Activated CD8-positive, alpha-beta memory T cell treated with anti-CD3 and anti-CD28 coated beads, Interleukin-2, amount 10 ng/mL, durations not matched to agents 7 days and 5 days (primary cell): ENCODE results near the gene GORASP2. TPM values are rescaled to one million over a fixed set of nuclear protein-coding genes. Genes with fewer than 3 reads are reported as not detected.

ENCODE experiments used
- ATAC-seq: fragments of 150-1000 bp; cut with Tn5 transposase; one replicate; pipeline ENCODE4 v1.10.0; 2021; ENCODE audit warnings: moderate library complexity
- CTCF ChIA-PET: fragments of 350-600 bp; sonication (Branson Sonifier 250); formaldehyde crosslinking; loops from one replicate; lab custom pipeline; 2021; ENCODE audit warnings: antibody characterized with exemption; lab: Charles Lee
- DNase-seq: peaks from one replicate; pipeline ENCODE4 v3.0.0-alpha.2; 2020
- H3K27ac Mint-ChIP-seq: one replicate; pipeline ENCODE4 v1.8.0; 2021; ENCODE audit warnings: mild to moderate bottlenecking, mixed read lengths
- H3K27me3 Mint-ChIP-seq: one replicate; pipeline ENCODE4 v1.8.0; 2021; ENCODE audit warnings: mixed read lengths
- H3K36me3 Mint-ChIP-seq: one replicate; pipeline ENCODE4 v1.8.0; 2021; ENCODE audit warnings: mild to moderate bottlenecking, mixed read lengths
- H3K4me1 Mint-ChIP-seq: one replicate; pipeline ENCODE4 v1.8.0; 2021; ENCODE audit warnings: mixed read lengths
- H3K4me3 Mint-ChIP-seq: one replicate; pipeline ENCODE4 v1.8.0; 2021; ENCODE audit warnings: mild to moderate bottlenecking, moderate library complexity, mixed read lengths
- H3K9me3 Mint-ChIP-seq: one replicate; pipeline ENCODE4 v1.8.0; 2022; ENCODE audit warnings: low read depth, mixed read lengths
- total RNA-seq, 2 experiments: library from RNA; stranded (reverse); gene quantifications; one replicate each; pipeline ENCODE4 v1.2.3, GENCODE V29; 2021

Gene GORASP2
- total RNA-seq, 2 experiments from 2014 or later, result 45.3 to 64.4 TPM

DNA sequence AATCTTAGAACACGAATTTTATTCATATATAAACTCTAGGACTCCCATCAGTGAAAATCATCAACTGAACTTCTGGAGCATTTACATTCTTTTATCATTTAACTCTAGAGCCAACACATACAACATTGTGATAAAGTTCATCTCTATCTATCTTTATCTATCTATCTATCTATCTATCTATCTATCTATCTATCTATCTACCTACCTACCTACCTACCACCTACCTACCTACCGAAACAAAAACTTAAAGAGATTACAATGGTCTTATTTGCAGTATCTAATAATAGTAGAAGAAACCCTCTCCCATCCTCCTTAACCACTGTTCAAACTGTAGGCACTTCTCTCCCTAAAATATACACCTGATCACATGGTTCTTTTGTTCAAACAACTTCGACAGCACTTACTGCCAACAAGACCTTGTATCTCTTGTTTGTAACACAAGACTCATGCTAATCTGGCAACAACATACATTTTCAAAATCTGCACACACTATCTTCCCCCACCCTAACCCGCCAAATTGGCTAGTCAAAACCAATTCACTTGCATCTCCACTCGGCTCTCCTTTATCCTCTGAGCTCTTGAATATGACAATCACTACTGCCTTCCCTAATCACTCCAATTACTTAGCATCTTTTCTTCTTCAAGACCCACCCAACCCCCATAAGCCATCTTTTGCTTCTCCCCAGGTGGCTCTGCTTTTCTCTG lies 69.0 kb downstream of the GORASP2 start:
- H3K4me1 Mint-ChIP-seq, result no peaks in the 10 kb centered on the region
- no peak overlapping the region for H3K4me3 Mint-ChIP-seq
- H3K9me3 Mint-ChIP-seq, result no peaks in the 10 kb centered on the region
- DNase-seq (no peak), ATAC-seq (no peak)
- H3K27ac Mint-ChIP-seq, result no peak overlapping the region
- CTCF ChIA-PET, result interaction anchor here (1.0 kb wide), 1 partner anchor 11 kb away, joined by 3 read pairs; no protein-coding TSS in a partner anchor
- peaks cover 40% of the 10 kb centered on the region for H3K36me3 Mint-ChIP-seq
- H3K27me3 Mint-ChIP-seq, result no peaks in the 10 kb centered on the region

GRCh38 chr2:170999654-171000053 lies 70.6 kb downstream of the GORASP2 start:
- CTCF ChIA-PET, result no interaction called here
- H3K4me1 Mint-ChIP-seq, result no peaks in the 10 kb centered on the region
- H3K27ac Mint-ChIP-seq, result no peak overlapping the region
- peaks cover 43% of the 10 kb centered on the region for H3K36me3 Mint-ChIP-seq
- no peak for DNase-seq
- H3K27me3 Mint-ChIP-seq, result no peaks in the 10 kb centered on the region
- ATAC-seq, result no peak
- H3K9me3 Mint-ChIP-seq, result no peaks in the 10 kb centered on the region
- H3K4me3 Mint-ChIP-seq, result no peak overlapping the region

DNA sequence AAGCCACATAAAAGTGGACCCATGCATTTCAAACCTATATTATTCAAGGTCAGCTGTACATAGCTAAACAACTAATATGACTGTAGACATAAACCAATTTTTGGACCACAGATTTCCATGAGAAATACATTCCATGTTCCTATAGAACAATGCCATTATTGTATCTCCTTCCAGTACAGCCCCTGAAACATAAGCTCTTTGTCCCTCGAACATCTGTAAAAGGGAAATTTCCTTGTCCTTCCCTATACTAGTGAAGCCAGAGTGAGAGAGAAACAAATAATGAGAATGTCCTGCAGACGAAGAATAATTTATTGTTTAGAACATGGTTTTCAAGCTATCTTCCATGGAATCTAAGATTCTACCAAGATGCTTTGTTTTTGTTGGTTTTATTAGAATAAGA lies 75.3 kb downstream of the GORASP2 start:
- Mint-ChIP-seq H3K27ac (no peak overlapping the region), H3K27me3 (no peaks in the 10 kb centered on the region), H3K4me3 (no peak overlapping the region), H3K4me1 (no peaks in the 10 kb centered on the region), H3K9me3 (no peaks in the 10 kb centered on the region), H3K36me3 (peaks cover 52% of the 10 kb centered on the region)
- DNase-seq (no peak), ATAC-seq (no peak)
- CTCF ChIA-PET, result no interaction called here

DNA sequence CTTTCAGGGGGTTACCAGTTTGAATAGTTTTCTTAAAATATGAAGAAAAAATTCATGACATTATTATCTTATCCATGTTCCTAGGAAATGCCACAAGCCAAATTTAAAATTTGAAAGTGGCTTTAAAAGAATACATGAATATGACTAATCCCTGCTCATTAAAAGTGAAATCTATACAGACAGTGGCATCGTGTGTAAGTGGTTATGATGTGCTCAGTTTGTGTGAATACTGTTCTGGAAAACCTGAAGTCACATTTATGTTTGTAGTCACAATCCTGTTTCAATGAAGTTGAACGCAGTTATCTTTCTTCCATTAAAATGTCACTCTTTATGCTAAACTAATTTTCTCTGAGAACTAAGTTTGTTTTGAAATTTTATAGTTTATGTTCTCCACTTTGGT lies 75.8 kb downstream of the GORASP2 start:
- CTCF ChIA-PET, result no interaction called here
- H3K36me3 Mint-ChIP-seq, result peaks cover 51% of the 10 kb centered on the region
- no peak for DNase-seq
- no peaks in the 10 kb centered on the region for H3K9me3 Mint-ChIP-seq
- no peak overlapping the region for H3K27ac Mint-ChIP-seq
- H3K27me3 Mint-ChIP-seq, result no peaks in the 10 kb centered on the region
- H3K4me3 Mint-ChIP-seq, result no peak overlapping the region
- no peaks in the 10 kb centered on the region for H3K4me1 Mint-ChIP-seq
- ATAC-seq, result no peak

GRCh38 chr2:171008550-171009205 lies 79.6 kb downstream of the GORASP2 start:
- no peak for ATAC-seq
- peaks cover 42% of the 10 kb centered on the region for H3K36me3 Mint-ChIP-seq
- CTCF ChIA-PET, result no interaction called here
- no peak overlapping the region for H3K4me3 Mint-ChIP-seq
- H3K4me1 Mint-ChIP-seq, result no peaks in the 10 kb centered on the region
- DNase-seq, result no peak
- H3K9me3 Mint-ChIP-seq, result no peaks in the 10 kb centered on the region
- H3K27ac Mint-ChIP-seq, result no peak overlapping the region
- no peaks in the 10 kb centered on the region for H3K27me3 Mint-ChIP-seq

DNA sequence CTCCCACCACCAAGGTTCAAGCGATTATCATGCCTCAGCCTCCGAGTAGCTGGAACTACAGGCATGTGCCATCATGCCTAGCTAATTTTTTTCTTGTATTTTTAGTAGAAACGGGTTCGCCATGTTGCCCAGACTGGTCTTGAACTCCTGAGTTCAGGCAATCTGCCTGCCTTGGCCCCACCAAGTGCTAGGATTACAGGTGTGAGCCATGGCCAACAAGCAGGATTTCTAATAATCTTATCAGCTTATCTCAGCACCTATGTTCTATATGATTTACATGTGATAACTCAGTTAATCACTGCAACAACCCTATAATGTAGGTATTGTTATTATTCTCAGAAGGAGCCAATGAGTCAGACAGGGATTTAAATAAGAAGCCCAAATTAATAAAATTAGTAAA lies 80.3 kb downstream of the GORASP2 start:
- peaks cover 42% of the 10 kb centered on the region for H3K36me3 Mint-ChIP-seq
- CTCF ChIA-PET, result no interaction called here

GRCh38 chr2:171013851-171014250 lies 84.8 kb downstream of the GORASP2 start:
- no peak overlapping the region for H3K27ac Mint-ChIP-seq
- no peak for DNase-seq
- peaks cover 7% of the 10 kb centered on the region for H3K4me1 Mint-ChIP-seq
- ATAC-seq, result no peak
- H3K9me3 Mint-ChIP-seq, result no peaks in the 10 kb centered on the region
- H3K36me3 Mint-ChIP-seq, result peaks cover 34% of the 10 kb centered on the region
- no peaks in the 10 kb centered on the region for H3K27me3 Mint-ChIP-seq
- CTCF ChIA-PET, result no interaction called here
- no peak overlapping the region for H3K4me3 Mint-ChIP-seq

More for the DNA sequence above, 80.3 kb downstream of the GORASP2 start:
- DNase-seq, result no peak
- H3K27me3 Mint-ChIP-seq, result no peaks in the 10 kb centered on the region
- no peaks in the 10 kb centered on the region for H3K4me1 Mint-ChIP-seq
- H3K4me3 Mint-ChIP-seq, result no peak overlapping the region
- H3K27ac Mint-ChIP-seq, result no peak overlapping the region
- H3K9me3 Mint-ChIP-seq, result no peaks in the 10 kb centered on the region
- no peak for ATAC-seq

GRCh38 chr2:171016125-171016524 lies 87.1 kb downstream of the GORASP2 start:
- H3K27me3 Mint-ChIP-seq, result no peaks in the 10 kb centered on the region
- no peaks in the 10 kb centered on the region for H3K9me3 Mint-ChIP-seq
- CTCF ChIA-PET, result interaction anchor here (1.8 kb wide), 1 partner anchor 43 kb away, joined by 7 read pairs; no protein-coding TSS in a partner anchor
- ATAC-seq, result no peak
- no peak for DNase-seq
- H3K36me3 Mint-ChIP-seq, result peaks cover 35% of the 10 kb centered on the region
- peaks cover 13% of the 10 kb centered on the region for H3K4me1 Mint-ChIP-seq
- no peak overlapping the region for H3K4me3 Mint-ChIP-seq
- no peak overlapping the region for H3K27ac Mint-ChIP-seq

Other genes starting within 250 kb of the GORASP2 start
- not detected for gene SP5, start 213.9 kb upstream of the GORASP2 start, total RNA-seq
- not detected for gene ERICH2, start 158.9 kb upstream of the GORASP2 start, total RNA-seq
- gene GAD1, start 112.4 kb upstream of the GORASP2 start, total RNA-seq, result 1 to 10 TPM in 1 of 2 experiments, under 1 TPM in 1; 0.68 to 3.7 TPM
- gene TLK1, start 231.6 kb downstream of the GORASP2 start, total RNA-seq, result 10 to 100 TPM; 81.3 to 83.2 TPM